K562 (cell line): Measurements from ENCODE around the gene BAIAP3. TPM values are rescaled to one million over a fixed set of nuclear protein-coding genes. Genes with fewer than 3 reads are reported as not detected.

ENCODE experiments used
- BDP1 ChIP-seq: IDR thresholded peaks from 3 replicates; pipeline ENCODE4 v1.6.1; 2011; ENCODE audit not compliant: insufficient read length, insufficient read depth
- C11orf30 ChIP-seq: fragments of 450-650 bp; IDR thresholded peaks from 2 replicates; pipeline ENCODE4 v1.6.1; 2016; ENCODE audit warnings: low read depth, mild to moderate bottlenecking
- FIP1L1 ChIP-seq: fragments of 200-400 bp; formaldehyde crosslinking; IDR thresholded peaks from 2 replicates; pipeline ENCODE4 v1.6.1; 2018; ENCODE audit warnings: mild to moderate bottlenecking, low read depth, low read length; ENCODE audit not compliant: poor library complexity, severe bottlenecking
- FOS ChIP-seq: IDR thresholded peaks from 3 replicates; pipeline ENCODE4 v1.6.1; 2011; ENCODE audit not compliant: insufficient read length; ENCODE audit errors: extremely low read depth
- ILF3 ChIP-seq: fragments of 450-650 bp; IDR thresholded peaks from 2 replicates; pipeline ENCODE4 v1.6.1; 2018; ENCODE audit warnings: antibody characterized with exemption, mild to moderate bottlenecking, moderate library complexity, borderline replicate concordance
- MTA3 ChIP-seq: fragments of 450-650 bp; formaldehyde crosslinking; IDR thresholded peaks from 2 replicates; pipeline ENCODE4 v1.6.1; 2017; ENCODE audit warnings: mild to moderate bottlenecking, borderline replicate concordance
- POLR3A ChIP-seq: IDR thresholded peaks from 2 replicates; pipeline ENCODE4 v1.6.1; 2011; ENCODE audit warnings: borderline replicate concordance, mild to moderate bottlenecking, moderate library complexity; ENCODE audit not compliant: insufficient read length, insufficient read depth; ENCODE audit errors: extremely low read depth
- SIX5 ChIP-seq, 2 experiments: IDR thresholded peaks; 2 replicates each; pipeline ENCODE4 v1.6.1; 2011; ENCODE audit warnings: low read length in 2 of 2, borderline replicate concordance in 1 of 2, low read depth in 1 of 2, mild to moderate bottlenecking in 1 of 2, moderate library complexity in 1 of 2; ENCODE audit not compliant: insufficient read depth in 1 of 2
- ZBED1 ChIP-seq: IDR thresholded peaks from 2 replicates; pipeline ENCODE4 v1.6.1; 2014
- ZNF75A ChIP-seq: fragments of 450-650 bp; formaldehyde crosslinking; IDR thresholded peaks from 2 replicates; pipeline ENCODE4 v1.4.0; 2020; ENCODE audit warnings: mild to moderate bottlenecking
- polyA plus RNA-seq, 8 experiments: library from polyadenylated mRNA; depleted of rRNA in 4 of 8; stranded (reverse) in 5 of 8; unstranded in 3 of 8; fragments of >200 nt; fragmentation: Nextera tagmentation in 2 of 8; fragmentation: Illumina TruSeq in 1 of 8; extraction: Ambion mirVana in 2 of 8; extraction: Trizol in 1 of 8; gene quantifications; 2 replicates each; pipeline versions ENCODE4 v1.2.1 to v1.2.3, GENCODE V29; 2011 to 2014; ENCODE audit warnings: inconsistent platforms in 1 of 8, missing spikeins in 1 of 8
- total RNA-seq, 7 experiments: library from RNA; depleted of rRNA in 6 of 7; stranded (reverse); fragments of >200 nt in 6 of 7; fragmentation: Illumina TruSeq in 2 of 7; extraction: Trizol in 2 of 7; gene quantifications; 2 replicates each; pipeline versions ENCODE4 v1.2.1 to v1.2.3, GENCODE V29; 2011 to 2021; ENCODE audit warnings: low replicate concordance in 1 of 7
- TF ChIP-seq, protein P1 (sequence below): fragments of 250-450 bp; sonication (Bioruptor Pico); IDR thresholded peaks from 2 replicates; pipeline ENCODE4 v1.5.0; 2020; ENCODE audit warnings: mild to moderate bottlenecking
- TF ChIP-seq, protein P2 (sequence below): fragments of 450-650 bp; formaldehyde crosslinking; IDR thresholded peaks from 2 replicates; pipeline ENCODE4 v1.4.0; 2022; ENCODE audit warnings: missing genetic modification characterization
- TF ChIP-seq, protein P3 (sequence below): fragments of 450-650 bp; IDR thresholded peaks from 2 replicates; pipeline ENCODE4 v1.6.1; 2017; ENCODE audit warnings: antibody characterized with exemption
- TF ChIP-seq, protein P4 (sequence below): fragments of 450-650 bp; IDR thresholded peaks from 2 replicates; pipeline ENCODE4 v1.6.1; 2016; ENCODE audit warnings: low read depth

The BAIAP3 gene
- total and polyA plus RNA-seq, 9 of the 15 experiments (the other 6 are each of a cell fraction or from before 2014, with no cell fraction given), result 0.03 to 4.5 (median 0.57) TPM; not detected in 1

DNA sequence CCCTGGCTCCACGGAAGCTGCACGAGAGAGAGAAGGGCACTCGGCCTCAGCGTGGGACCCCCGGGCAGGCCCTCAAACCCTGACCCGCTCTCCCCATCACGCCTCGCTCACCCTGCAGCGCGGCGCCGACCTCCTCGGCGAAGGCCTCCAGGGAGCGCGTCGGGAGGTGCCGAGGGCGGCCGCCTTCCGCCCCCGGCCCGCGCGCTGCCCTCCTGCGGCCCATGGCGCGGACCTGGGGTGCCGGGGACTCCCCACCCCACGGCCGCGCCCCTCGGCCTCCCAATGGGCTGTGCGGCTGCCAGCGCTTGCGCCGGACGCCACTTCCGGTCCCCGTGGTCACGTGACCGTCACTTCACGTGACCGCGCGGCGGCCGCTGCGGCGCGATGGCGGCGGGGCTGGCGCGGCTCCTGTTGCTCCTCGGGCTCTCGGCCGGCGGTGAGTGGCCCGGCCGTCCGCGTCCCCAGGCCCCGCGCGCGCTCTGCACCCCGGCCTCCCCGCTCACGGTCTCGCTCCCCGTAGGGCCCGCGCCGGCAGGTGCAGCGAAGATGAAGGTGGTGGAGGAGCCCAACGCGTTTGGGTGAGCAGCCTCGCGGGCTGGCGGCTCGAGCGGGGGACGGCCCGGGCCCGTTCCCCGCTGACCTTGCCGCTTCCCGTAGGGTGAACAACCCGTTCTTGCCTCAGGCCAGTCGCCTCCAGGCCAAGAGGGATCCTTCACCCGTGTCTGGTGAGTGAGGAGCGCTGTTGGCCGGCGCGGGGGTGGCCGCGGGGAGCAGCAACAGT is 18.3 kb downstream of the BAIAP3 start, which contains the start of the genes GNPTG and TSR3 (continued):
- TF ChIP-seq, protein P1, sequence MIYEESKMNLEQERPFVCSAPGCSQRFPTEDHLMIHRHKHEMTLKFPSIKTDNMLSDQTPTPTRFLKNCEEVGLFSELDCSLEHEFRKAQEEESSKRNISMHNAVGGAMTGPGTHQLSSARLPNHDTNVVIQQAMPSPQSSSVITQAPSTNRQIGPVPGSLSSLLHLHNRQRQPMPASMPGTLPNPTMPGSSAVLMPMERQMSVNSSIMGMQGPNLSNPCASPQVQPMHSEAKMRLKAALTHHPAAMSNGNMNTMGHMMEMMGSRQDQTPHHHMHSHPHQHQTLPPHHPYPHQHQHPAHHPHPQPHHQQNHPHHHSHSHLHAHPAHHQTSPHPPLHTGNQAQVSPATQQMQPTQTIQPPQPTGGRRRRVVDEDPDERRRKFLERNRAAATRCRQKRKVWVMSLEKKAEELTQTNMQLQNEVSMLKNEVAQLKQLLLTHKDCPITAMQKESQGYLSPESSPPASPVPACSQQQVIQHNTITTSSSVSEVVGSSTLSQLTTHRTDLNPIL (CRISPR knock-in tag), result no peak
- TF ChIP-seq ZNF75A (CRISPR knock-in tag), result no peak
- peak; percentile 66 for TF ChIP-seq FOS
- TF ChIP-seq SIX5 (IDR thresholded peaks at IDR 0.05; ENCODE audit: borderline replicate concordance in 1 of 2, insufficient read depth in 1 of 2, low read depth in 1 of 2, low read length in 2 of 2), result peak; percentile 30 to 35; a peak in 1 of 4 replicates
- peak; percentile 65; the same call in 1 of the 2 replicates for TF ChIP-seq MTA3
- TF ChIP-seq POLR3A, result no peak
- TF ChIP-seq ILF3, result 0 out of 2 replicates have a peak, but pooled peaks have one; percentile 68
- TF ChIP-seq, protein P2, sequence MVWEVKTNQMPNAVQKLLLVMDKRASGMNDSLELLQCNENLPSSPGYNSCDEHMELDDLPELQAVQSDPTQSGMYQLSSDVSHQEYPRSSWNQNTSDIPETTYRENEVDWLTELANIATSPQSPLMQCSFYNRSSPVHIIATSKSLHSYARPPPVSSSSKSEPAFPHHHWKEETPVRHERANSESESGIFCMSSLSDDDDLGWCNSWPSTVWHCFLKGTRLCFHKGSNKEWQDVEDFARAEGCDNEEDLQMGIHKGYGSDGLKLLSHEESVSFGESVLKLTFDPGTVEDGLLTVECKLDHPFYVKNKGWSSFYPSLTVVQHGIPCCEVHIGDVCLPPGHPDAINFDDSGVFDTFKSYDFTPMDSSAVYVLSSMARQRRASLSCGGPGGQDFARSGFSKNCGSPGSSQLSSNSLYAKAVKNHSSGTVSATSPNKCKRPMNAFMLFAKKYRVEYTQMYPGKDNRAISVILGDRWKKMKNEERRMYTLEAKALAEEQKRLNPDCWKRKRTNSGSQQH (CRISPR knock-in tag), result no peak
- TF ChIP-seq, protein P3, sequence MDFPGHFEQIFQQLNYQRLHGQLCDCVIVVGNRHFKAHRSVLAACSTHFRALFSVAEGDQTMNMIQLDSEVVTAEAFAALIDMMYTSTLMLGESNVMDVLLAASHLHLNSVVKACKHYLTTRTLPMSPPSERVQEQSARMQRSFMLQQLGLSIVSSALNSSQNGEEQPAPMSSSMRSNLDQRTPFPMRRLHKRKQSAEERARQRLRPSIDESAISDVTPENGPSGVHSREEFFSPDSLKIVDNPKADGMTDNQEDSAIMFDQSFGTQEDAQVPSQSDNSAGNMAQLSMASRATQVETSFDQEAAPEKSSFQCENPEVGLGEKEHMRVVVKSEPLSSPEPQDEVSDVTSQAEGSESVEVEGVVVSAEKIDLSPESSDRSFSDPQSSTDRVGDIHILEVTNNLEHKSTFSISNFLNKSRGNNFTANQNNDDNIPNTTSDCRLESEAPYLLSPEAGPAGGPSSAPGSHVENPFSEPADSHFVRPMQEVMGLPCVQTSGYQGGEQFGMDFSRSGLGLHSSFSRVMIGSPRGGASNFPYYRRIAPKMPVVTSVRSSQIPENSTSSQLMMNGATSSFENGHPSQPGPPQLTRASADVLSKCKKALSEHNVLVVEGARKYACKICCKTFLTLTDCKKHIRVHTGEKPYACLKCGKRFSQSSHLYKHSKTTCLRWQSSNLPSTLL, result no peak
- TF ChIP-seq ZBED1, result no peak
- TF ChIP-seq C11orf30, result peak; percentile 99
- TF ChIP-seq, protein P4, sequence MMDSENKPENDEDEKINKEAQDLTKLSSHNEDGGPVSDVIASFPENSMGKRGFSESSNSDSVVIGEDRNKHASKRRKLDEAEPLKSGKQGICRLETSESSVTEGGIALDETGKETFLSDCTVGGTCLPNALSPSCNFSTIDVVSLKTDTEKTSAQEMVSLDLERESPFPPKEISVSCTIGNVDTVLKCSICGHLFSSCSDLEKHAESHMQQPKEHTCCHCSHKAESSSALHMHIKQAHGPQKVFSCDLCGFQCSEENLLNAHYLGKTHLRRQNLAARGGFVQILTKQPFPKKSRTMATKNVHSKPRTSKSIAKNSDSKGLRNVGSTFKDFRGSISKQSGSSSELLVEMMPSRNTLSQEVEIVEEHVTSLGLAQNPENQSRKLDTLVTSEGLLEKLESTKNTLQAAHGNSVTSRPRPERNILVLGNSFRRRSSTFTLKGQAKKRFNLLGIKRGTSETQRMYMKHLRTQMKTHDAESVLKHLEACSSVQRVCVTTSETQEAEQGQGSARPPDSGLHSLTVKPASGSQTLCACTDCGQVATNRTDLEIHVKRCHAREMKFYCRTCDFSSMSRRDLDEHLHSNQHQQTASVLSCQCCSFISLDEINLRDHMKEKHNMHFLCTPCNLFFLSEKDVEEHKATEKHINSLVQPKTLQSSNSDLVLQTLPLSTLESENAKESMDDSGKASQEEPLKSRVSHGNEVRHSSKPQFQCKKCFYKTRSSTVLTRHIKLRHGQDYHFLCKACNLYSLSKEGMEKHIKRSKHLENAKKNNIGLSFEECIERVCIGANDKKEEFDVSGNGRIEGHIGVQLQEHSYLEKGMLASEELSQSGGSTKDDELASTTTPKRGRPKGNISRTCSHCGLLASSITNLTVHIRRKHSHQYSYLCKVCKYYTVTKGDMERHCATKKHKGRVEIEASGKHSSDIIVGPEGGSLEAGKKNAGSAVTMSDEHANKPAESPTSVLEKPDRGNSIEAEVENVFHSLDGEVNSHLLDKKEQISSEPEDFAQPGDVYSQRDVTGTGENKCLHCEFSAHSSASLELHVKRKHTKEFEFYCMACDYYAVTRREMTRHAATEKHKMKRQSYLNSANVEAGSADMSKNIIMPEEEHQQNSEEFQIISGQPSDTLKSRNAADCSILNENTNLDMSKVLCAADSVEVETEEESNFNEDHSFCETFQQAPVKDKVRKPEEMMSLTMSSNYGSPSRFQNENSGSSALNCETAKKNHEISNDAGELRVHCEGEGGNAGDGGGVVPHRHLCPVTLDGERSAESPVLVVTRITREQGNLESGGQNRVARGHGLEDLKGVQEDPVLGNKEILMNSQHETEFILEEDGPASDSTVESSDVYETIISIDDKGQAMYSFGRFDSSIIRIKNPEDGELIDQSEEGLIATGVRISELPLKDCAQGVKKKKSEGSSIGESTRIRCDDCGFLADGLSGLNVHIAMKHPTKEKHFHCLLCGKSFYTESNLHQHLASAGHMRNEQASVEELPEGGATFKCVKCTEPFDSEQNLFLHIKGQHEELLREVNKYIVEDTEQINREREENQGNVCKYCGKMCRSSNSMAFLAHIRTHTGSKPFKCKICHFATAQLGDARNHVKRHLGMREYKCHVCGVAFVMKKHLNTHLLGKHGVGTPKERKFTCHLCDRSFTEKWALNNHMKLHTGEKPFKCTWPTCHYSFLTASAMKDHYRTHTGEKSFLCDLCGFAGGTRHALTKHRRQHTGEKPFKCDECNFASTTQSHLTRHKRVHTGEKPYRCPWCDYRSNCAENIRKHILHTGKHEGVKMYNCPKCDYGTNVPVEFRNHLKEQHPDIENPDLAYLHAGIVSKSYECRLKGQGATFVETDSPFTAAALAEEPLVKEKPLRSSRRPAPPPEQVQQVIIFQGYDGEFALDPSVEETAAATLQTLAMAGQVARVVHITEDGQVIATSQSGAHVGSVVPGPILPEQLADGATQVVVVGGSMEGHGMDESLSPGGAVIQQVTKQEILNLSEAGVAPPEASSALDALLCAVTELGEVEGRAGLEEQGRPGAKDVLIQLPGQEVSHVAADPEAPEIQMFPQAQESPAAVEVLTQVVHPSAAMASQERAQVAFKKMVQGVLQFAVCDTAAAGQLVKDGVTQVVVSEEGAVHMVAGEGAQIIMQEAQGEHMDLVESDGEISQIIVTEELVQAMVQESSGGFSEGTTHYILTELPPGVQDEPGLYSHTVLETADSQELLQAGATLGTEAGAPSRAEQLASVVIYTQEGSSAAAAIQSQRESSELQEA, result 0 out of 2 replicates have a peak, but pooled peaks have one; percentile 21
- TF ChIP-seq FIP1L1, result peak; percentile 20
- no peak for TF ChIP-seq BDP1
